GM04504 (cell line): ENCODE data around the gene AVP.

ENCODE experiments used
- DNase-seq: peaks from one replicate; pipeline ENCODE4 v3.0.0-alpha.2; 2012; ENCODE audit warnings: low read depth

Gene AVP

DNA sequence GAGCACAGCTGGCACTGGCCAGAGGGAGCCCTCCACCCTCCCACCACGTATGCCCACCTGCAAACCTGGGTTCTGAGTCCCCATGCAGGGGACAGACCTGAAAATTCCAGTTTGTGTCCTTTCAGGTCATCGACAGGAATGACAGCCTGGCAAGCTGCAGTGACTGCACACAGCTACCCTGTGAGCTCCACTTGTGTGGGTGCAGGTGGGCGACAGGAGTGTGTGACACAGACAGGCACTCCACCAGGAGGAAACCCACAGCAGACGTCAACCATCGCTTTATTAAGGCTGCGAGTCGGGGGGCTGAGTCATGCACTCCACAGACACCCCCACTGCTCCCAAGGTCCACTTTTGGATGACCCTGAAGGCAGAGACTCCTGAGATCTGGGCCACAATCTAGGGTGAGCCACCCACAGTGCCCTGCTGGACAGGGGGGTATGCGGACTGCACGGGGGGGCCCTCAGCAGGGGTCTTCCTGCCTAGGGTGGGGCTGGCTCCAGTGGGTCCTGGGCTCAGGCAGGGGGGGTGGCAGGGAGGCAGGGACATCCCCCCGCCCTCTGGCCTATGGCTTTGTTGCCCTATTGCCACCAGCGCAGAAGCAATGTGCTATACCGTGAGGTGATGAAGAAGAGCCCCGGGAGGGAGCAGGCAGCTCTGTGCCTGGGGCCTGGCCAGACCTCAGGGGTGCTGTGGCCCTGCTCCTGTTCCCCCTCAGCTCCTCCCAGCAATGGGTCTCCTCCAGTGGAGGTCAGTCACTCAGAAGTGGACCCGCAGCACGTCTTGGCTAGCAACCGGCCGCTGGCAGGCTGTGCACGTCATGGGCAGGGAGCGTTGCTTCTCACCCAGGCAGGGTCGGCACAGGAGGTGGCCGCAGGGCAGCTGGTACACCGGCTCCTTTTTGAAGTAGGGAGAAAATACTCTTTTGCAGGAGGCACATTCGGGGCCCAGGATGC, 25.1 kb upstream of the AVP start:
- no peak for DNase-seq

DNA sequence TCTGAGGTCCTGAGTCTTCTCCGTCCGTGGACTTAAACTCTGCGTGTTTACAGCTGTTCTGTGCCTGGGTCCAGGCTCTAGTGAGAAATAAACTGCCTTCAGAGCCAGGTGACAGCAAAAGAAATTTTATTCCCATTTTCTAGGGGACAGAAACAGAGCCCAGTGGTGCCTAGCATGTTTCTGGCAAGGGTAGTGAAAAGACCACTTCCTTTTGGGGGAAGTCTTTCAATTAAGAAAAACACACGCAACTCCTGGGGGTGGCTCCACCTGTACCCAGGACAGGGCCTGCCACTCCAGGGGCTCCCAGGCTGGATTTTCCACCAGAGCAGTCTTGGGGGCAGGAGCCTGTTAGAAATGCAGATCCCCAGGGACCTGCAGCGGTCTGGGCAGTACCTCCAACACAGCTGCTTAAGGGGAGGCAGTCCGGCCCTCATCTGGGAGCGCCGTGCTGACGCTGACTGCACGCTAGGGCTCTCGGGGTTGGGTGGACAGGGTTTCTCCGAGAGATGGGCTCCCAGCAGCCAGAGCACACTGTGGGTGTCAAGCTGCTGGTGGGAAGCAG, 23.0 kb upstream of the AVP start:
- no peak for DNase-seq

DNA sequence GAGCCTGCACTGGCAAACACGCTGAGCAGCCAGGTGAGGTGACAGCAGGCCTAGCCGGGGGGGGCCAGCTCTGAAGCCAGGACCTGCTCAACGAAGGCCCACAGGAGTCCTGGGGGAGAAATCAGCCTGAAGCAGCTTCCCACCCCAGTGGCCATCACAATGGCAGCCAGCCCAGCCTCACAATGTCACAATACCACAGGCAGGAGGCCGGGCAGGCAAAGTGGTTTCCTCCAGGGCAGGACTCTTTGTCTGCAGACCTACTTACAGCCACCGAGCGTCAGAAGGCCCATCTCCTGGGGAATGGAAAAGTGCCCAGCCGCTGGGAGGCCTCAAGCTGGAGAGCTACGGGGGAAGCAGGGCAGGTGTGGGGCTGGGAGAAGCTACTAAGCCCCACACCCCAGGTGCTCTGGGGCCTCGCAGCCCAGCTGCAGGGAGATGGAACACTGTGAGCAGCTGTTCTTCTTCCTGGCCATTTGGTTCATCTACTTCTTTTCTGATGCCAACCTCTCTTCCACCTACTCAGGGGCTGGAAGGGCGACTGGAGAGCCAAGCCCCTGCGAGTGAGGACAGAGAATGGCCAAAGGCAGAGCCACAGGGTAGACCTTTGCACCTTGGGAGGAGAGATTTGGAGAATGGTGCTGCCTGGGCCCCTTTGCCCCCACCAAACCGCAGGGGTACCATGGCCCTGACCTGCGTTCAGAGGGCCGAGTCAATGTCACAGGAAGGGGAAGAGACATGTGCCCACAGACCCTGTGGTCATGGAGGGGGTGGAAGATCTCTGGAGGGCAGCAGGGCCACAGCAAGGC, 22.3 kb upstream of the AVP start:
- no peak for DNase-seq

DNA sequence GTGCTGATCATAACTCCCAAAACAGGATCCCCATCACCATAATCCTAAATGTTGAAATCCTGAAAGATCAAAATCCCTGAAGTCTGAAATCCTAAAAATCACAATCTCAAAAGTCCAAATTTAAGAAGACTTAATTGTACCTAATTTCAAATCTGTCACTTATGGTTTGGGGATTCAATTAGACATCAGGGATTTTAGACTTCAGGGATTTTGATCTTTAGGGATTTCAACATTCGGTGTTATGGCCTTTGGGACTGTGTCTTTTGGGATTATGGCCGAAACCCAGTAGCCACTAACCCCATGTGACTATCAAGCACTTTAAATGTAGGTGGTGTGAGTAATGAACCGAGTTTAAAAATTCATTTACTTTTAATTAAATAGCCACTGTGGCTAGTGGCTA, 21.7 kb upstream of the AVP start:
- DNase-seq, result no peak

DNA sequence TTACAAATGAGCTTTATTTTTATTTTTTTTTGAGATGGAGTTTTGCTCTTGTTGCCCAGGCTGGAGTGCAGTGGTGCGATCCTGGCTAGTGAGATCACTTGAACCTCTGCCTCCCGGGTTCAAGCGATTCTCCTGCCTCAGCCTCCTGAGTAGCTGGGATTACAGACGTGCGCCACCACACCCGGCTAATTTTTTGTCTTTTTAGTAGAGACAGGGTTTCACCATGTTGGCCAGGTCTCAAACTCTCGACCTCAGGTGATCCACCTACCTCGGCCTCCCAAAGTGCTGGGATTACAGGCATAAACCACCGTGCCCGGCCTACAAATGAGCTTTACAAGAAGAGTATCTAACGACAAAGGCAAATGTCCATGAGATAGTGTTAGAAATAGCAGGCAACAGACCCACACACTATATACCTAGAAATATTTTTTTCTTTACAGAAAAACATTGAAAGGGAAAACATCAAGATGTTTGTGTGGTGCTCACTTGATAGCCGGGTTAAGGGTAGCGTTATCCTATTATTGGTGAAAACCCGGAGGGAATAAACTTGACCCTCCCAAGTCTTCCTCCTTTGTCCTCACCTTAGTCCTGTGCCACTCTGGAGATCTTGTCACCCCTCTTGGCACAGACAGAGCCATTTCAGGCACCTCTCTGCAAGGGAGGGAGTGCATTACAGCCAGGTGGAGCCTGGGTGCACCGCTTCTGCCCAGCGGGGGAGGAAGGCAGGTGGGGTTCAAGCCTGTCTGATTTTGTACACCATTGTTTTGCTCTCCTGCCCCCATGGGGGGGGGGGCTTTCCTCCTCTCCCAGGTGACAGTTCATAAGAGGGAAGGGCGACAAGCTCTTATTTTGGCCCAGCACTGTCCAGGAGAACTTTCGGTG, 21.0 kb upstream of the AVP start:
- DNase-seq, result no peak

DNA sequence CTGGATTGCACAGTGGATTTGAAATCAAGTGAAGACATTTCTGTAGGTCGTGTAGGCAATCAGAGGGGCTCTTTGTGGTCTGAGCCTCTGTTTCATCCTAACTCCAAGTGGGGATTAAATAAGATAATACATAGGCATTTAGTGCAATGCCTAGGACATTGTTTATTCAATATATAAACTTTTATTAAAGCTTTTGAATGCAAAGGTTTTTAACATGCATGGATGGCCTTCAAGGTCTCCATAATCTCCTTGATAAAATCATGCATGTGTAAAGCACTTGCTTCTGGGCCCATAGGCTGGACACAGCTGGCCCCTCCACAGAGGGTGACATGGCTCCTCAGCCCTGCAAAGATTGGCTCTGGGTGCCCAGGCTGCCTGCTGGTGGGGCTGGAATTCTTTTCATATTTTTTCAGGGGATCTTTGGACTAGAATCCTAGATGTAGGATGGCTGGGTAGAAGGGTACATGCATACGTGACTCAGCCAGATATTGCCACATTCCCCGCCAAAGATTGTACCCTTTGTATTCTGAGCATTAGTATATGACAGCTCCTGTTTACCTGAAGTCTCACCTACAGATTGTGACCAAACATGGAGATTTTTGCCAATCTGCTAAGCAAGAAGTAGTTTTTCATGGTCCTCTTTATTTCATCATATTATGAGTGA, 19.0 kb upstream of the AVP start:
- no peak for DNase-seq

DNA sequence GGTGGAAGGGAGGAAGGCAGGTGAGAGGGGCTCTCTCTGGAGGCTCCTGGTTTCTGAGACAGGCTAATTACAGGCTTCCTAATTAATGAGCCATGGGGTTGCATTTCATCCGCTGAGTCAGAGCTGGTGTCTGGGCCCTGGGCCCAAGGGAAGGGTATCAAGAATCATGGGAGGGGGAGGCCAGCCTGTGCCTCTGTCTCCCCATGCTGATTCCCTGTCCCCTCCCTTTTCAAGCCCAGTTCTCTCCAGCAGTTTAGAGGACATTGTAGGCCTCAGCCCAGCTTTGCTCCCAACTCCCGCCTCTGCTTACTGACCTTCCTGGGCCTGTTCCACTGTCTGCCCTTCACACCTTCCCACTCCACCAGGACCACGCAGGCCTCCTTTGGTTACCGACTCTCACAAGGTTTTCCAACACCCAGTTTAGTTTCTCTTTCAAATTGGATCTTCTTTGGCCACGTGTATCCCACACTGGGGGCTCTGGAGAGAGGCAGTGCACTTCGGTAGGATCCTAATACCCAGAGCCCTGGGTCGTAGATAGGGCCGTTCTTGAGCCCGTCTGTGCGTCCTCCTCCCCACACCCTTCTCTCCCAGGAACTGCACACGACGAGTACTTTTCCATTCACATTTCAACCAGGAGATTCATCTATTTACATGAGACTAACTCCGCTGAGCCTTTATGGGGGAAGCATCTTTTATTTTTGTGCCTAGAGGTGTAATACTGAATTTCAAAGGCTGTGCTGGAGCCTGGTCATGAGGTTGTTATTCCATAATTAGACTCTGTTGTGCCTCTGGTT, 18.2 kb upstream of the AVP start:
- no peak for DNase-seq

DNA sequence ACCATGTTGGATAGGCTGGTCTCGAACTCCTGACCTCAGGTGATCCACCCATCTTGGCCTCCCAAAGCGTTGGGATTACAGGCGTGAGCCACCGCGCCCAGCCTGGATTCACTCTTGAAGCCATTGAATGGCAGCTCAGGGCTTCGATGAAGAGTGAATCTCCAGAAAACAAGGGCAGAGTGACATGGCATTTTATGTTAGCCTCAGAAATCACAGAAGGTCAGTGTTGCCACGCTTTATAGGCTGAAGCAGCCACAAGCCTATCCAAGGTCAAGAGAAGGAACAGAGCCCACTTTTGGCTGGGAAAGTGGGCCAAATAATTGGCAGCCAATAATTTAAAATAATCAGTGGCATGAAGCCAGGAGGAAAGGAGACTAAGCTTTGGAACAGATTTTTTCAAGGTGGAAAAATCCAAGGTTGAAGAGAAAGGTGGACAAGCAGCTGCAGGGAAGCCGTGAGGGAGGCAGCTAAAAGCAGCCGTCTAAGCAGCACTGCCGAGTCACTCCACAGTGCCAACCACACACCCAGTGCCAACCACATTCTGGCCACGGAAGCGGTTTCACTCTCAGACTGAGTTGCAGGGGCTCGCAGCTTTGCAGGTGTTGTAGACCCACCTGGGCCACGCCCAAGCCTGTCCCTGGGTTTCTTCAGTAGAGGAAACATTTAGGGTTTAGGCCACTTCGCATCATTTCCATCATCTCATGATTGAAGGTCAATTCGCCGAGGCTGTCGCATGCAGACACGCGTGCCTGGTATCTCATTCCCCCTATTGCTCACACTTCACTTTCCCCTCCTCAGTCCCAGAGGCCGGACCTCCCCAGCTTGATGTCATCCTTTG, 17.4 kb upstream of the AVP start:
- no peak for DNase-seq

DNA sequence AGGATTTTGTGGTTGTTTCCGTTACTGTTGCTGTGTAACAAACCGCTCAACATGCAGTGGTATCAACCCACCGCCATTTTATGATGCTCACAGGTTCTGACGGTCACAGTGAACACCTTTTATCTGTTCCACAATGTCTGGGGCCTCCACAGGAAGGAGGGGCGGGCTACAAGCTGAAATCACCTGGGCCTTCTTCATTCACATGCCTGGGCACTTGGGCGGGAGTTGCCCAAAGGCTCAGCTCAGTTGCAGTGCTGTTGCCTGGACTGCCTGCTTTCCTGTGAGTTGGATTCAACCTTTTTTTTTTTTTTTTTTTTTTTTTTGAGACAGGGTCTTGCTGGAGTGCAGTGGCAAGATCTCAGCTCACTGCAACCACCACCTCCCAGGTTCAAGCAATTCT, 16.7 kb upstream of the AVP start:
- DNase-seq, result no peak

DNA sequence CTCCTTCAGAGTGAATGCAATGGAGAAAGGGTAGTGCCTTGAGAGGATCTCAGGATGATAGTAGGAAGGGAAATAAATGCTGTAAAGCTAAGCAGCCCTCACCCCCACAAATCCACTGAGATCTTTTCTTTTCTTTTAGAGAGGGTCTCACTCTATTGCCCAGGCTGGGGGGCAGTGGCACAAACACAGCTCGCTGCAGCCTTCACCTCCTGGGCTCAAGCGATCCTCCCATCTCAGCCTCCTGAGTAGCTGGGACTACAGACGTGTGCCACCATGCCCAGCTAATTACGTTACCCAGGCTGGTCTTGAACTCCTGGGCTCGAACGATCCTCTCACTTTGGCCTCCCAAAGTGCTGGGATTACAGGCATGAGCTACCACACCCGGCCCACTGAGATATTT, 16.0 kb upstream of the AVP start:
- DNase-seq, result no peak

DNA sequence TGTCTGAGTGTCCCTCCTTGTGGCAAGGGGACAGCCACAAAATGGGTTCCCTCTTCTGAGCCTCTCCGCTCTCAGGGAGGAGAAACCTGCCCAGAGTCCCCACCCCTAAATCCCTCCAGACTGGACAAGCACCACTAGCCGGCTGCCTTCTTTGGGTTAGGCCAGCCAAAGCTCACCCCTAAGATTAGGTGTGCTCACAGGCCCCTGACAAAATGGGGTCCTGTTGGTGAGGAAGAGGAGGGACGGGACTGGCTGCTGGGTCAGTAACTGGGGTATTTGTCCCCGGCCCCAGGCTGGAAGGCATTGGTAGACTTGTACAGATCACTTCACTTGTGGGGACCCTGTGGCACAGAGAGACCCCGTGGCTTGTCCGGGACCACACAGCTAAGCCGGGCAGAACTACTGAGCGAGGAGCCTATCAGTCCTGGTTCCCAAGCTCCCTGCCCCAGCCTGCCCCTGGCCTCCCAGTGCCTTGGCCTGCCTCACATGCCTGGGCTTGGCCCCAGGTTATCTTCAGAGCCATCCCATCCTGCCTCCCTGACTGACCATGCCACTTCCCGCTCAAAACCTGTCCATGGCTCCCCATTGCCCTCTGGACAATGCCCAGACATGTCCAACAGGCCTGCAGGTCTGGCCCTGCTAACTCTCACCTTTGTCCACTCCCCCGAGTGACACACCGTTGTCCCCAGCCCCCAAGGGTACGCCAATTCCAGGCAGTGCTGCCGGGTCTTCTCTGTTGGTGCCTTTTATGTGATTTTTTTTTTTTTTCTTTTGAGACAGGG, 10.5 kb upstream of the AVP start:
- DNase-seq, result no peak

DNA sequence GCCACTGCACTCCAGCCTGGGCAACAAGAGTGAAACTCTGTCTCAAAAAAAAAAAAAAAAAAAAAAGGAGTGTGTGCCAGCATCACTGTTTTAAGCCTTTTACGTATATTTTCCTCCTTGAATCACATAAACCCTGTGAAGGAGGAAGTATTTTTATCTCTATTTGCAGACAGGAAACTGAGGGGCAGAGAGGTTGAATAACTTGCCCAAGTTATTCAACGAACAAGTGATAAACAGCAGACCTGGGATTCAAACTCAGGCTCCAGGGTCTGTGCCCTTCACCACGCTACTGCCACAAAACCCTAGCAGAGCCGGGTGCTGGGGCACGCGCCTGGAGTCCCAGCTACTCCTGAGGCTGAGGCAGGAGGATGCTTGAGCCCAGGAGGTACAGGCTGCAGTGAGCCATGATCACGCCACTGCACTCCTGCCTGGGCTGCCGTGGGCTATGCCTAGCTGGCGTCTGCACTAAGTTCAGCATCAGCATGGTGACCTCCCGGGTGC, 9.4 kb upstream of the AVP start:
- DNase-seq, result no peak

DNA sequence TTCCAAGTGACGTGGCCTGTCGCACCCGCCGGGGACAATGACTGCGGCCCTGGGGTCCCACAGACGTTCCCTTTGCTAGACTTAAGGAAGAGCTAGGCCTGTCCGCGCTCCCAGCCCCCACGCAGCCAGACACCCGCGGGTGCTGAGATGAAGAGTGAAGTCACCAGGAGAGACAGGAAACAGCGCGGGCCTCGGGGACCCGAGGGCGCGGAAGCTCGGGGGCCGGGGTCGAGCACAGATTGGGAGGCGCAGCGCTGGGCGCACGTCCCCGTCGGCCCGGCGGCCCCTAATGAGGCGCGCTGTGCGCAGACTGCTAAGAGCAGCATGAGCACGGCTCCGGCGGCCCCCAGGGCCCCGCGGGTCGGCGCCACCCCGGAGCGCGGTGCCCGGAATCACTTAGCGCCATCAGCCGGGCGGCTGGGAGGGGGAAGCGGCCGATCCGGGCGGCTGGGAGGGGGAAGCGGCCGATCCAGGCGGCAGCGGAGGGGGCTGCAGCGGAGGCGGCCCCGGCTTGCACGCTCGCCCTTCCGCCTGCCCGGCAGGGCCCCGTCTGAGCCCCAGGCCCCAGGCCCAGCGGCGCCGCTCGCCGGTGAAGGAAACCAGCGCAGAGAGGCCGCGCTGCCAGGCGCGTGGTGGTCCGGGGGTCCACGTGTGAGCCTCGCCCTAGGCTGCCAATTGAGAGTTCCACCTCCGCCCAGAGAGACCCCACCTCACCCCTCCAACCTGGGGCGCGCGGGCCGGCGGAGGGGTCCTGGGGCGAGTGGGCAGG, 8.3 kb upstream of the AVP start:
- no peak for DNase-seq

DNA sequence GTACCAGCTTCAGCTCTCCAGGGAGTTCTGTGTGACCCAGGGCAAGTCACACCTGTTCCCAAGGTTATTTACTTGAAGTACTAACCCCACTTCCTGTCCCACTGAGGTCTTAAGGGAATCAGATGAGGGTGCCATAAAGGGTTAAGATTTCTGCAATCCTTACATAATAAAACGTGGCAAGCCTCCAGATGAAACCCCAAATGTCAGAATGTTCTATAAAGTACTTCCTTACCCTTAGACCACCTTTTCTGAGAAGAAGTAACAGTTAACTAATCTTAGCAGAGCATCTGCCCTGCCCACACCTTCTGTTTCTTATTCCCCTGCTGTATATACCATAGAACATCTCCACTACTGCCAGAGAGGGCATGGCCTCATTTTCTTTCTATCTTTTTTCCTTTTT, 6.0 kb upstream of the AVP start:
- DNase-seq, result no peak

DNA sequence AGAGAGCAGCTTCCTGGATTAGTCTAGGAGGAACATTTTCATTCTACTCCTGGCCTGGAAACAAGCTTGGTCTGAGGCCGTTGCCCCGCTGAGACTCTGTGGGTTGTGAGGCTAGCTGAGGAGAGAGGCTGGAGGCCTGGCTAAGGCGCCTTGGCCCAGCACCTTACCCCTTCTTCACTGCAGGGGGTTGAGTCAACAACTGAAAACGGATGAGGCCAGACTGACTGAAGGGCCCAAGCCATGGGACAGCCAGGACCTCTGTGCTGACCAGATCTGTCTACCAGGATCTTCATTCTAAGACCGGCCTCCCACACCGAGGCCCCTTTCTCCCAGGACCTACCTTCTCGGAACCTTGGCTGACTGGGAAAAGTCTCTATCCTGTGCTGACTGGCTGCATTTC, 3.5 kb upstream of the AVP start:
- no peak for DNase-seq

DNA sequence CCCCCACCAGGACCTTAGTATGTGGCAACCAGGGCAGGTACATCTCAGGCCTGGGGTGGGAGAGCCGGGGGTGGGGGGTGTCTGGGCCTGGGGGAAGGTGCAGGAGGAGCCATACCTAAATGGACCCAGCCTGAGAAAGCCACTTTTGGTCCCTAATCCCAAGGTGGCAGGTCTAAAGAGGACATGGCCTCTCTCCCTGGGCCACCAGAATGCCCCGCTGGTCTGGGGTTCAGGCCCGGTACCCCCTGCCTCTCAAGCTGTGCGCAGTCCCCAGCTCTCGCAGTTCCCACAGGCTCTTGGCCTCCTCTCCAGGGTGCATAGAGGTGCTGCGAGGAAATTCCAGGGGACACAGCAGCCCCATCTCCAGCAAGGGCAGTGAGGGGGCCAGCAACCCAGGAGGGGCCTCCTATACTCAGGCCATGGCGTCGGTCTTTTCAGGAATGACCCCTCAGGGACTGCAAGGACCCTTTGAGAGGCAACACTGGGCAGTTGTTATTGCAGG, 1.1 kb upstream of the AVP start:
- DNase-seq, result no peak

DNA sequence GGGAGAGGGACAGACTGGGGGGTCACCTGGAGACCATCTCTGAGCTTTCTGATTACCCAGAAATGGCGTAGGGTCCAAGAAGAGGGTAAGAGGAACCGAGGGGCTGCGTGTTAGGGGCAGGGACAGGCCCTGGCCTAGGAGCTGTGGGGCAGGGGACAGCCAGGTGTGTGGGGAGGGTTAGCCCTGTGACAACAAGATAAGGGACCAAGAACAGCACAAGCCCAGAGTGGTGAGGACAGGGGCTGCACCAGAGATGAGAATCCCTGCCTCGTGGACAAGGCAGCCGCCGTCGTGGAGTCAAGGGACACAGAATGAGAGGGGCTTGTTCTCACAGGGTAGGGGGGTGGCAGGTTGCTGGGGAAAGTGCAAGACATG, 449 bp upstream of the AVP start:
- no peak for DNase-seq
